Suprapubic skin (tissue), 4 donors: ENCODE measurements around the gene MAGEA8. TPM values are rescaled to one million over a fixed set of nuclear protein-coding genes. Genes with fewer than 3 reads are reported as not detected.

ENCODE experiments used
- total RNA-seq, 4 donors: library from RNA; depleted of rRNA; stranded (reverse); fragments of >200 nt; gene quantifications; one replicate each; pipeline ENCODE4 v1.1.0, GENCODE V29; 2016

The MAGEA8 gene
- total RNA-seq, 4 donors from 2014 or later: not detected

Other genes with a start within 250 kb of the MAGEA8 start
- gene TMEM185A, start 249.4 kb upstream of the MAGEA8 start, total RNA-seq: 10 to 100 TPM; 22.0 to 37.9 (median 31.5) TPM
- under 1 TPM in 1 of 4 donors, not detected in 3; 0.26 TPM for gene MAGEA11, start 169.1 kb upstream of the MAGEA8 start, total RNA-seq
- gene HSFX1, start 107.1 kb upstream of the MAGEA8 start, total RNA-seq: 1 to 10 TPM; 1.3 to 3.1 (median 2.0) TPM
- gene MAGEA9, start 99.3 kb upstream of the MAGEA8 start, total RNA-seq: not detected
- gene HSFX4, start 48.4 kb downstream of the MAGEA8 start, total RNA-seq: not detected
- 10 to 100 TPM; 15.3 to 49.2 (median 20.1) TPM for gene EOLA2, start 57.3 kb downstream of the MAGEA8 start, total RNA-seq